ENCODE measurements around the gene CD300LB.

- TF ChIP-seq, protein P1, sequence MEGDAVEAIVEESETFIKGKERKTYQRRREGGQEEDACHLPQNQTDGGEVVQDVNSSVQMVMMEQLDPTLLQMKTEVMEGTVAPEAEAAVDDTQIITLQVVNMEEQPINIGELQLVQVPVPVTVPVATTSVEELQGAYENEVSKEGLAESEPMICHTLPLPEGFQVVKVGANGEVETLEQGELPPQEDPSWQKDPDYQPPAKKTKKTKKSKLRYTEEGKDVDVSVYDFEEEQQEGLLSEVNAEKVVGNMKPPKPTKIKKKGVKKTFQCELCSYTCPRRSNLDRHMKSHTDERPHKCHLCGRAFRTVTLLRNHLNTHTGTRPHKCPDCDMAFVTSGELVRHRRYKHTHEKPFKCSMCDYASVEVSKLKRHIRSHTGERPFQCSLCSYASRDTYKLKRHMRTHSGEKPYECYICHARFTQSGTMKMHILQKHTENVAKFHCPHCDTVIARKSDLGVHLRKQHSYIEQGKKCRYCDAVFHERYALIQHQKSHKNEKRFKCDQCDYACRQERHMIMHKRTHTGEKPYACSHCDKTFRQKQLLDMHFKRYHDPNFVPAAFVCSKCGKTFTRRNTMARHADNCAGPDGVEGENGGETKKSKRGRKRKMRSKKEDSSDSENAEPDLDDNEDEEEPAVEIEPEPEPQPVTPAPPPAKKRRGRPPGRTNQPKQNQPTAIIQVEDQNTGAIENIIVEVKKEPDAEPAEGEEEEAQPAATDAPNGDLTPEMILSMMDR (conservative IDR thresholded peaks at IDR 0.05), result no peak
- no peak for TF ChIP-seq ZFX (IDR thresholded peaks at IDR 0.05)
Observed at GRCh38 chr17:74573169-74573568, 41.9 kb upstream of the CD300LB start.
